Measurements from ENCODE around the gene ISLR2. TPM values are rescaled to one million over a fixed set of nuclear protein-coding genes. Genes with fewer than 3 reads are reported as not detected.

The ISLR2 gene
- total RNA-seq, 2 experiments from 2014 or later, result 0.05 TPM; not detected in 1

DNA sequence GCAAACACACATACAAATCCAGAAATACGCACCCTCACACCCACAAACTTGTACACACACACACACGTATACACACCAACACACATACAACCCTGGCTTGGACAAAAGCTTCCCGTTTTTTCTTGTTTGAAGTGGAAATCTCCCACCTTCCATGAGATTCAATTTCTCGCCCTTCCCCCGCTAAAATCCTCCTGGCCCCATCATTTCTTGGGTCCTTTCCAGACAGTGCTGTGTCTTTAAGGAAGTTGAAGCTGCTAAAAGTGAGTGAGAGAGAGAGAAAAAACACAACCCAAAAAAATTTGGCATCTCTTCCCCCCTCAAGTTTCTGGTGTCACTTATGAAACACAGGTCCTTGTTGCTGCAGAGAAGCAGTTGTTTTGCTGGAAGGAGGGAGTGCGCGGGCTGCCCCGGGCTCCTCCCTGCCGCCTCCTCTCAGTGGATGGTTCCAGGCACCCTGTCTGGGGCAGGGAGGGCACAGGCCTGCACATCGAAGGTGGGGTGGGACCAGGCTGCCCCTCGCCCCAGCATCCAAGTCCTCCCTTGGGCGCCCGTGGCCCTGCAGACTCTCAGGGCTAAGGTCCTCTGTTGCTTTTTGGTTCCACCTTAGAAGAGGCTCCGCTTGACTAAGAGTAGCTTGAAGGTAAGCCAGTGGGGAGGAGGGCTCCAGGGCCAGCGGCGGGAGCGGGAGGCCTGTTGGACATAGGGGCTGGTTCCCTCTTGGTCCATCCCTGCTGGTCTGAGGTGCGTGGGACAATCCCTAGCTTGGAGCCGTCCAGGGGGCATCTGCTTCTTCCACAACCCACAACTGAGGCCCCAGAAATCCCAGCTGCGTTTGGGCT, 43.2 kb downstream of the ISLR2 start, which contains the start of gene ISLR:
Gene ISLR, plus strand, starts transcription at position 331 of the 839 bp plus-strand sequence. CDS start 1,149 bp downstream, outside the sequence.
- no peaks in the 10 kb centered on the region for H3K9me3 Mint-ChIP-seq (ENCODE audit: low read depth)
- intact Hi-C loops (cut with DNase I, micrococcal nuclease), result no loop called here
- DNase-seq (no peak), ATAC-seq (no peak)
- no peaks in the 10 kb centered on the region for H3K36me3 Mint-ChIP-seq (ENCODE audit: low read depth)
- H3K4me3 Mint-ChIP-seq, result no peak within 1 kb of the TSS
- H3K27ac Mint-ChIP-seq, result no peak within 1 kb of the TSS
- POLR2A ChIA-PET, result no interaction called here
- no peaks in the 10 kb centered on the region for H3K4me1 Mint-ChIP-seq
- H3K27me3 Mint-ChIP-seq, result no peaks in the 10 kb centered on the region
- CTCF ChIA-PET, result no interaction called here

GRCh38 chr15:74174219-74174957, 44.0 kb downstream of the ISLR2 start:
- Mint-ChIP-seq H3K27ac (no peak overlapping the region), H3K36me3 (ENCODE audit: low read depth) (no peaks in the 10 kb centered on the region), H3K9me3 (ENCODE audit: low read depth) (no peaks in the 10 kb centered on the region), H3K4me1 (no peaks in the 10 kb centered on the region), H3K27me3 (peaks cover 2% of the 10 kb centered on the region), H3K4me3 (no peak overlapping the region)
- POLR2A ChIA-PET, result no interaction called here
- CTCF ChIA-PET, result no interaction called here
- DNase-seq, result no peak
- ATAC-seq, result no peak
- intact Hi-C loops (cut with DNase I, micrococcal nuclease), result no loop called here

- no peak for DNase-seq
- ChIA-PET CTCF (no interaction called here), POLR2A (no interaction called here)
- Mint-ChIP-seq H3K27ac (no peak overlapping the region), H3K9me3 (ENCODE audit: low read depth) (no peaks in the 10 kb centered on the region), H3K4me3 (no peak overlapping the region), H3K4me1 (no peaks in the 10 kb centered on the region), H3K36me3 (ENCODE audit: low read depth) (no peaks in the 10 kb centered on the region), H3K27me3 (peaks cover 2% of the 10 kb centered on the region)
- intact Hi-C loops (cut with DNase I, micrococcal nuclease), result no loop called here
- no peak for ATAC-seq
These were observed 44.5 kb downstream of the ISLR2 start for GRCh38 chr15:74174958-74175253.

DNA sequence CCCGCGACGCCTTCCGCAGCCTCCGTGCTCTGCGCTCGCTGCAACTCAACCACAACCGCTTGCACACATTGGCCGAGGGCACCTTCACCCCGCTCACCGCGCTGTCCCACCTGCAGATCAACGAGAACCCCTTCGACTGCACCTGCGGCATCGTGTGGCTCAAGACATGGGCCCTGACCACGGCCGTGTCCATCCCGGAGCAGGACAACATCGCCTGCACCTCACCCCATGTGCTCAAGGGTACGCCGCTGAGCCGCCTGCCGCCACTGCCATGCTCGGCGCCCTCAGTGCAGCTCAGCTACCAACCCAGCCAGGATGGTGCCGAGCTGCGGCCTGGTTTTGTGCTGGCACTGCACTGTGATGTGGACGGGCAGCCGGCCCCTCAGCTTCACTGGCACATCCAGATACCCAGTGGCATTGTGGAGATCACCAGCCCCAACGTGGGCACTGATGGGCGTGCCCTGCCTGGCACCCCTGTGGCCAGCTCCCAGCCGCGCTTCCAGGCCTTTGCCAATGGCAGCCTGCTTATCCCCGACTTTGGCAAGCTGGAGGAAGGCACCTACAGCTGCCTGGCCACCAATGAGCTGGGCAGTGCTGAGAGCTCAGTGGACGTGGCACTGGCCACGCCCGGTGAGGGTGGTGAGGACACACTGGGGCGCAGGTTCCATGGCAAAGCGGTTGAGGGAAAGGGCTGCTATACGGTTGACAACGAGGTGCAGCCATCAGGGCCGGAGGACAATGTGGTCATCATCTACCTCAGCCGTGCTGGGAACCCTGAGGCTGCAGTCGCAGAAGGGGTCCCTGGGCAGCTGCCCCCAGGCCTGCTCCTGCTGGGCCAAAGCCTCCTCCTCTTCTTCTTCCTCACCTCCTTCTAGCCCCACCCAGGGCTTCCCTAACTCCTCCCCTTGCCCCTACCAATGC, 45.1 kb downstream of the ISLR2 start:
- intact Hi-C loops (cut with DNase I, micrococcal nuclease), result no loop called here
- POLR2A ChIA-PET, result no interaction called here
- peaks cover 2% of the 10 kb centered on the region for H3K27me3 Mint-ChIP-seq
- no peak overlapping the region for H3K4me3 Mint-ChIP-seq
- no peaks in the 10 kb centered on the region for H3K36me3 Mint-ChIP-seq (ENCODE audit: low read depth)
- CTCF ChIA-PET, result no interaction called here
- DNase-seq, result no peak
- no peaks in the 10 kb centered on the region for H3K4me1 Mint-ChIP-seq
- ATAC-seq, result no peak
- no peak overlapping the region for H3K27ac Mint-ChIP-seq
- no peaks in the 10 kb centered on the region for H3K9me3 Mint-ChIP-seq (ENCODE audit: low read depth)

DNA sequence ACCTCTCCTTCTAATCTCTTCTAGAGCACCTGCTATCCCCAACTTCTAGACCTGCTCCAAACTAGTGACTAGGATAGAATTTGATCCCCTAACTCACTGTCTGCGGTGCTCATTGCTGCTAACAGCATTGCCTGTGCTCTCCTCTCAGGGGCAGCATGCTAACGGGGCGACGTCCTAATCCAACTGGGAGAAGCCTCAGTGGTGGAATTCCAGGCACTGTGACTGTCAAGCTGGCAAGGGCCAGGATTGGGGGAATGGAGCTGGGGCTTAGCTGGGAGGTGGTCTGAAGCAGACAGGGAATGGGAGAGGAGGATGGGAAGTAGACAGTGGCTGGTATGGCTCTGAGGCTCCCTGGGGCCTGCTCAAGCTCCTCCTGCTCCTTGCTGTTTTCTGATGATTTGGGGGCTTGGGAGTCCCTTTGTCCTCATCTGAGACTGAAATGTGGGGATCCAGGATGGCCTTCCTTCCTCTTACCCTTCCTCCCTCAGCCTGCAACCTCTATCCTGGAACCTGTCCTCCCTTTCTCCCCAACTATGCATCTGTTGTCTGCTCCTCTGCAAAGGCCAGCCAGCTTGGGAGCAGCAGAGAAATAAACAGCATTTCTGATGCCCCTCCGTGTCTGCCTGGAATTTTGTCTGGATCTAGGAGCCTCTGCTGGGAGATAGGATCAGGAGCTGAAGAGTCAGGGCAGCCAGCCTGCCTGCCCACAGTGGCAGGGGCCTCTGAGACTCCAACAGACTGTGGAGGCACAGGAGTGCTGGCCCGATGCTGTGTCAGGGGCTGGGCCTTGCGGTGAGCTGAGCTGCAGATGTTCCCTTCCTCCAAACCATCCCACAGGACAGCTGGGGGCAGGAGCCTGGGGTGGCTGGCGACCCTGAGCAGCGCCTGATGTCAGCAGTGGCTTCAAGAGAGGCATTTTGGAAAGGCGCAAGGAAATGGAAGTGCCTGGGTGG, 46.2 kb downstream of the ISLR2 start:
- H3K27ac Mint-ChIP-seq, result no peak overlapping the region
- no peaks in the 10 kb centered on the region for H3K36me3 Mint-ChIP-seq (ENCODE audit: low read depth)
- no peak for ATAC-seq
- H3K4me1 Mint-ChIP-seq, result no peaks in the 10 kb centered on the region
- peaks cover 2% of the 10 kb centered on the region for H3K27me3 Mint-ChIP-seq
- no peaks in the 10 kb centered on the region for H3K9me3 Mint-ChIP-seq (ENCODE audit: low read depth)
- H3K4me3 Mint-ChIP-seq, result no peak overlapping the region
- DNase-seq, result no peak
- intact Hi-C loops (cut with DNase I, micrococcal nuclease), result no loop called here
- ChIA-PET POLR2A (interaction anchor here (0.6 kb wide), 1 partner anchor 122 kb away, joined by 5 read pairs; no protein-coding TSS in a partner anchor), CTCF (no interaction called here)

- no peak for DNase-seq
- POLR2A ChIA-PET, result no interaction called here
- no peaks in the 10 kb centered on the region for H3K36me3 Mint-ChIP-seq (ENCODE audit: low read depth)
- no peak overlapping the region for H3K4me3 Mint-ChIP-seq
- peaks cover 2% of the 10 kb centered on the region for H3K27me3 Mint-ChIP-seq
- CTCF ChIA-PET, result no interaction called here
- no peak overlapping the region for H3K27ac Mint-ChIP-seq
- H3K9me3 Mint-ChIP-seq (ENCODE audit: low read depth), result no peaks in the 10 kb centered on the region
- ATAC-seq, result no peak
- intact Hi-C loops (cut with DNase I, micrococcal nuclease), result no loop called here
- no peaks in the 10 kb centered on the region for H3K4me1 Mint-ChIP-seq
These were observed 48.1 kb downstream of the ISLR2 start for GRCh38 chr15:74178326-74179100.

DNA sequence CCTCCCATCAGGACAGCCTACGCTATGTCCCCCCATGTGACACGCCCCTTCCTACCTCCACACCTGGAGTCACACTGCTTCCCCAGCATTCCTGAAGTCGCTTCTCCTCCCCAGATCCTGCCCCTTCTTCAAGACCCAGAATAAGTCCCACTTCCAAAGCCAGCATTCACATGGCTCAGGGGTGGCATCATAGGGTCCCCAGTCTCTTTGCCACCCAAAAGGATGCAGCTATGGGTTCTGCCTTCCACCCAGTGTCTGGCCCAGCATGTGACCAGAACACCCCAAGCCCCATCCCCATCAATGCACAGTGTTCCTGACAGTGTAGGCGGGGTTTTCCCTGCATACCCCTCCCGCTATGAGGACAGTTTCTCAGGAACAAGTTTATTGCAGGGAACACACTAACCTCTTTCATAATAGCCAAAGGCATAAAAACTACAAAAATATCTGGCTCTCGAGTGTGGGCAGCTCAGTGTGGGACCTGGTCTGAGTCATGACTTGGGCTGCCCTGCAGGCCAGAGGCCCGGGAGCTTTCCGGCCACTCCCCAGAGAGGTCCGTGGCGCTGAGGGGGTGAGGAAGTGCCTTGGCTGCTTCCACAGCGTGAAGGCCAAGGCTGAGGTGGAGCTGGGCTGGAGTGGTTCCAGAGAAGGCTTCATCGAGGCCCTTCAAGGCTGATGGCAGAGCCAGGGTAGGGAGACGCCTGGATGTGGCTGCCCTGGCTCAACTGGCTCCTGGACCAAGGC, 48.9 kb downstream of the ISLR2 start:
- intact Hi-C loops (cut with DNase I, micrococcal nuclease), result no loop called here
- ChIA-PET POLR2A (no interaction called here), CTCF (no interaction called here)
- H3K4me1 Mint-ChIP-seq, result no peaks in the 10 kb centered on the region
- no peaks in the 10 kb centered on the region for H3K9me3 Mint-ChIP-seq (ENCODE audit: low read depth)
- H3K27me3 Mint-ChIP-seq, result peaks cover 2% of the 10 kb centered on the region
- no peak for DNase-seq
- no peaks in the 10 kb centered on the region for H3K36me3 Mint-ChIP-seq (ENCODE audit: low read depth)
- ATAC-seq, result no peak
- H3K27ac Mint-ChIP-seq, result no peak overlapping the region
- no peak overlapping the region for H3K4me3 Mint-ChIP-seq

- no peak for DNase-seq
- no peaks in the 10 kb centered on the region for H3K36me3 Mint-ChIP-seq (ENCODE audit: low read depth)
- ChIA-PET CTCF (interaction anchor here (0.5 kb wide), 1 partner anchor 571 kb away, joined by 4 read pairs; no protein-coding TSS in a partner anchor), POLR2A (no interaction called here)
- H3K27me3 Mint-ChIP-seq, result peaks cover 2% of the 10 kb centered on the region
- no peaks in the 10 kb centered on the region for H3K9me3 Mint-ChIP-seq (ENCODE audit: low read depth)
- intact Hi-C loops (cut with DNase I, micrococcal nuclease), result no loop called here
- H3K27ac Mint-ChIP-seq, result no peak overlapping the region
- no peak for ATAC-seq
- no peaks in the 10 kb centered on the region for H3K4me1 Mint-ChIP-seq
- H3K4me3 Mint-ChIP-seq, result no peak overlapping the region
These were observed 49.8 kb downstream of the ISLR2 start for GRCh38 chr15:74179983-74180880.

DNA sequence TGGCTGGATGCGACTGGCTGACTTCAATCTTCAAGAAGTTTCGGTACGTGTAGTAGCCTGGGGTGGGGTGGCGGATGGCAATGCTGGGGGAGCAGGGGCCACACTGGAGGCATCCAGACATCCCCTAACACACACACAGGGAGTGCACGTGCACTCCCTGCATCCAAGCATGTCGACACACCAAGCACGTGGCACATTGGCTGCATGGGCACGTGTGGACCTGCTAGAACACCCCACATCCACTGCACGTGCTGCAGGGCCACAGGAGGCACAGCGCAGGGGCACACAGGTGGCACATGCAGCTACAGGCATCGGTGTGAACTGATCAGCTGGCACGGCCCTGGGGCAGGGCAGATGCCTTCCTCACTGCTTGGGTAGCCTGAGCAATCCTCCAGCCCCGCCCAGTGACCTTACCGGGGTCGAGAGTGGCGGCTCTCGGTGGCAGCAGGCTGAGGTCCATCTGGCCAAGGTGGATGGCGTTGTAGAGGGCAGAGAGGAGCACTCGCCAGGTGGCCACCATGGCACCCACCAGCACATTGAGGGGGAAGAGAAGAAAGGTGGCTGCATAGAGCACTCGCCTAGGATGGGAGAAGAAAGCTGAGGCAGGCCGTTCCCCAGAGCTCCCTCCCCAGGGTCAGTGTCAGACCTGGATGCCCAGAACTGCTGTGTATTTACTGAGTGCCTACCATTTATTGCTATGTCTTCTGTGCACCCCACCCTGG, 50.7 kb downstream of the ISLR2 start:
- H3K4me3 Mint-ChIP-seq, result no peak overlapping the region

More for the DNA sequence above, 50.7 kb downstream of the ISLR2 start:
- H3K4me1 Mint-ChIP-seq, result no peaks in the 10 kb centered on the region
- DNase-seq (no peak), ATAC-seq (no peak)
- H3K9me3 Mint-ChIP-seq (ENCODE audit: low read depth), result no peaks in the 10 kb centered on the region
- CTCF ChIA-PET, result interaction anchor here (0.5 kb wide), 1 partner anchor 571 kb away, joined by 4 read pairs; no protein-coding TSS in a partner anchor
- H3K27me3 Mint-ChIP-seq, result peaks cover 2% of the 10 kb centered on the region
- POLR2A ChIA-PET, result no interaction called here
- no peaks in the 10 kb centered on the region for H3K36me3 Mint-ChIP-seq (ENCODE audit: low read depth)
- intact Hi-C loops (cut with DNase I, micrococcal nuclease), result no loop called here
- no peak overlapping the region for H3K27ac Mint-ChIP-seq
